Stimulated activated naive CD4-positive, alpha-beta T cell (primary cell): ENCODE results near the gene INTS15.

Experiments used
- DNase-seq, 6 experiments: peaks; one replicate each; lab custom pipeline; 2025; lab: John Stamatoyannopoulos, UW

INTS15 gene

DNA sequence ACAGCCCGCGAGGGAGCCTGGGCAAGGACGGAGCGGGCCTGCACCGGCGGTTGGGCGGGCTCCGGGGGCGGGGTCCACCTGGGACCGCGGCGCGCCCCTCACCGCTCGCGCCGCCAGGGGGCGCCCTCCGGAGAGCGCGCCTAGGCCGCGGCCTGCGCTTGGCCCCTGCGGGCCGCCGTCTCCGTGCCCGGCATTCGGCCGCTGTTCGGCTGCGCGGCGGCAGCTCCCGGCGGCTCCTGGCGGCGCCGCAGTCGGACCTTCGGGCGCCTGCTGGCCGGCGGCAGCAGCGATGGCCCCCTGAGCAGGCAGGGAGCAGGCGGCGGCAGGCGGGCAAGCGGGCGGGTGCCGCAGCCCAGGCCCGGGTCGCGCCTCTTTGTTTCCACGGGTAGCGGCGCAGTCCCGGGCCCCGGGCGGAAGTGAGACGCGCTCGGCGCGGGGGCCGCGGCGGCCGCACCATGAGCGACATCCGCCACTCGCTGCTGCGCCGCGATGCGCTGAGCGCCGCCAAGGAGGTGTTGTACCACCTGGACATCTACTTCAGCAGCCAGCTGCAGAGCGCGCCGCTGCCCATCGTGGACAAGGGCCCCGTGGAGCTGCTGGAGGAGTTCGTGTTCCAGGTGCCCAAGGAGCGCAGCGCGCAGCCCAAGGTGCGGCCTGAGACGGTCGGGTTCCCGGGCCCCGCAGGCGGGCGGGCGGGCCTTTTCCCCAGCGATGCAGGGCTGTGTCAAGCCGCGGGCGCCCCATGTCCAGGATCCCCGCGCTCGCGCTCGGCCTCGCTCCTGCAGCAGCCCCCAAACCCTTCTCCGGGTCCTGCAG is at the start of gene INTS15:
Gene INTS15 (plus strand): TSS at position 193 of the 816 bp plus-strand sequence. CDS start 263 bp downstream, at position 456.
- DNase-seq = peak; percentile 72 to 98 (median 90)

DNA sequence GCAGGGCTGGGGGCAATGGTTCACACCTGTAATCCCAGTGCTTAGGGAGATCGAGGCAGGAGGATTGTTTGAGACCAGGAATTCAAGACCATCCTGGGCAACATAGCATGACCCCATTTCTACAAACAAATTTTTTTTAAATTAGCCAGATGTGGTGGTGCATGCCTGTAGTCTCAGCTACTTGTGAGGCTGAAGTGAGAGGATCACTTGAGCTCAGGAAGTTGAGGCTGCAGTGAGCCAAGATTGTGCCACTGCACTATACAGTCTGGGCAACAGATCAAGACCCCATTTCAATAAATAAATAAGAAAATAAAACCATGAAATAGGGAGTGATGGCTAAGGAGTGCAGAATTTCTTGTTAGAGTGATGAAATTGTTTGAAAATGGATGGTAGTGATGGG is 47.5 kb upstream of the INTS15 start:
- DNase-seq = no peak

DNA sequence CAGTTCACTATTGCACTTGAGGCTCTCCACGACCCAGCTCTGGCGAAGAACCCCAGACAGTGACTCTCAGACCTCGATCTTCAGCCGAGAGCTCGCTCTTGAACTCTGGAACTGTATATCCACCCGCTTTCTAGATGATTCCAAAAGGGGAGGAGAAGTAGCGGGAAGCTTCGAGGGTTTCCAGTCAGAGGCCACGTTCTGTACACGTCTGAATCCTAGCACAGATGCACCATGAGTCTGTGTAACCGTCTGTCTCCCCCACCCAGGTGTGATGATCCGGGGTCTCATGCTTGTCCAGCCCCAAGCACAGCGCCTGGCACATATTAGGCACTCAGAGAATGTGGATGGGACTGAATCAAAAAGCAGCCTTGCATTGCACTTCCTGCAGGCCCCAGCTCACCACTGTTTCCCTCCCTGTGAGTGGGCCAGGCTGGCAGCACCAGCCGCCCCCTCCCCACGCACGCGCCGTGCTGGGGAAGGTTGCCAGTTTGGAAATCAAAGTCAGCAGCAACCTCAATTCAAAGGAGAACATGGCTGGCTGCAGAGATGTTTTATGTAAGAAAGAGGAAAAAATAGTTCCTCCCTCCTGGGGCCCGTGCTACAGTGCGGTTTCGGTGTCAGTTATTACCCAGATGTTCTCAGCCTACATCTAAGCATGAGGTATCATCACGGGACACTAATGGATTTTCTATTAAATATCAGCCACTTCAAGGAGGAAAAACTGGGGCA is 44.3 kb upstream of the INTS15 start:
- peak in 2 of 6 experiments; percentile 27 to 45 for DNase-seq

DNA sequence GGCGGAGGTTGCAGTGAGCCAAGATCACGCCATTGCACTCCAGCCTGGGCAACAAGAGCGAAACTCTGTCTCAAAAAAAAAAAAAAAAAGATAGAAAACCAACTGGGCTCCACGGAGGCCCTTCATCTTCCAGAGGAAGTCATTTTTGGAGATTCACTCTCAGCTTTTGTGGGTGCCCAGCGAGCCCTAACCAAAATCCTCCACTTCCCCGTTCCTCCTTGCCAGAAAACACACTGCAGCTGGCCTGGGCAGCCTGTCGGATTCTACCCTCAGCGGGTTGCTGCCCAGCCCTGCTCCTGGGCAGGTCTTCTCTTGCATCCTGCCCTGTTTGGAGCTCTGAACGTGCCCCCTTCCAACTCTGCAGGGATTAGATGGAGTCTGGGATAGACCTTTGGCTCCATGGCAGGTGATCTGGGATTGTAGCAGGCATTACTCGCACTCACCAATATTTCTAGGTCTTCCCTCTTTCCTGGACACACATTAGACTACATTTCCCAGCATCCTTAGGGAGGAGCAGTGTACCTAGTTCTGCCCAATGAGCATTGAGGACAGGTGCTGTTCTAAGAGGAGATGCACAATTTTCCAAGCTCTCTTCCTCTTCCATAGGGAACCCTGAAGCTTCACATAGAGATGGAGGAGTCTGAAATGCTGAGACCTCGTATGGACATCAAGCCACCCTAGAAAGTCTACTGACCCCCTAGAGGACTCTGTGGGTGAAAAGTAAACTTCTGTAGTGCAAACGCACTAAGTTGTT is 43.1 kb upstream of the INTS15 start:
- no peak for DNase-seq

DNA sequence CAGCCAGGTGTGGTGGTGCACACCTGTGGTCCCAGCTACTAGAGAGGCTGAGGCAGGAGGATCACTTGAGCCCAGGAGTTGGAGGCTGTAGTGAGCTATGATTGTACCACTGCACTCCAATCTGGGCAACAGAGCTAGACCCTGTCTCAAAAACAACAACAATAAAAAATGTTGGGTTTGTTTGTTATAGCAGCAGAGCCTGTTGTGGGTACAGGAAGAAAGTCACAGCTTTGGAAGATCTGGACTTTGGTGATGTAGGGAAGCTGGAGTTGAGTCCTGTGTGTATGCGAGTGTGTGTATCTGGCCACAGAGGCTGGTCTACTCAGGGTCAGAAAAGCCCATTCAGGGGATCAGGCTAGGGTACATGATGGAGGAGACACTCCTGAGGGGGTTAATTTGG is 42.4 kb upstream of the INTS15 start:
- DNase-seq = no peak

DNA sequence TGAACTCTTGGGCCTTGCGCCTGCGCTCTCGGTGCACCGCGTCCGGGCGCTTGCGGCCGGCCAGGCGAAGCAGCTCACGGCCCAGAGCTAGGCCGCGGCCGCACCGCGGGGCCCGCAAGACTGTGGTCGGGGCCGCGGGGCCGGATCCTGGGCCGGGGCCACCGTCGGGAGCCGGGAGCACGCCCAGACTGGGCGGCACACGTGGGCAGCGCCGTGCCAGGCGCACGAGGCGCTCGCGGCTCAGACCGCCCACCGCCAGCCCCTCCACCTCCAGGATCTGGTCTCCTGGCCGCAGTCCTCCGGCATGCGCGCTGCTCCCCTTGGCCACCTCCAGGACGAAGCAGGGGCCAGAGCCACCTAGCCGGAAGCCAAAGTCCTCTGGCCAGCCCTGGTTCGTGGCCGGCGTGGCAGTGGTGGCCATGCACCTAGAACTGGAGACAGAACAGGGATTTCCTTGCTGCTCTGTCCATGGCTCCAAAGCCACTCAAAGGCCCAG is 38.8 kb upstream of the INTS15 start, which contains the start of gene GRID2IP:
Gene GRID2IP (minus strand): TSS at position 446 of the 496 bp plus-strand sequence. CDS start 25 bp downstream, at position 421.
- no peak for DNase-seq

DNA sequence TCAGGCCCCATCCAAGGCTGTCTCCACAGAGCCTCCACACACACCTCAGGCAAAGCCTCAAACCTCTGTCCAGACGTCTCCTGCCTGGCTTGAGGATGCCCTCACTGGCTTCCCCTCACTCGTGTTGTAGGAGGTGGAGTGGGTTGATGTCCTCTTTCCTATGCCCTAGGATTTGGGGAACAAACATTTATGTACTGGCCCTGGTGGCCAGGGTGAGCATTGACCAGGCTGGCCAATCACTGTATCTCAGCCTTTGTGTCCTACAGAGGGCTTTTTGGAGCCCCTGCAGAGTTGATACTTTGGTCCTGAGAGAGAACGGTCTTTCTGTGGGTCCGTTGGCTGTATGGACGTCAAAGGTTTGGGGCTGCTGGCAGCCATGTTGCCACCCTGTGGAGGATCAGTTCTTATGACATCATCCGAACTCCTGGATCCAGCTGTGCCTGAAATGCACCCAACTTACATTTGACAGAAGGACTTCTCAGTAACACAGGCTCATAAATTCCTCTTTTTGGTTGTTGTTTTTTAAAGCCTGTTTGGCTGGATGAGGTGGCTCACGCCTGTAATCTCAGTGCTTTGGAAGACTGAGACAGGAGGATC is 36.3 kb upstream of the INTS15 start:
- DNase-seq = no peak

DNA sequence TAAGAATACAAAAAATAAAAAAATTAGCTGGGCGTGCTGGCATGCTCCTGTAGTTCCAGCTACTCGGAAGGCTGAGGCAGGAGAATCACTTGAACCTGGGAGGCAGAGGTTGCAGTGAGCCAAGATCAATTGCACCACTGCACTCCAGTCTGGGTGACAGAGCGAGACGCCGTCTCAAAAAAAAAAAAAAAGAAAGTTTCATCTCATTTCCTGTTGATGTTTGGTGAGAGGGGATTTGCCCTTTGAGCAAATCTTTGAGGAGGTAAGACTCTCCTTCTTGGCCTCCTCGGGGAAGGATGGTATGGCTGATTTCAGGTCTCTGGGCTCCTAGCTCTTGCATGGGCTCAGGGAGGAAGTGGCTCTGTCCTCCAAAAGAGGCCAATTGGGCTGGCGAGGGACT is 35.0 kb upstream of the INTS15 start:
- peak in 3 of 6 experiments; percentile 44 to 63 (median 45) for DNase-seq

DNA sequence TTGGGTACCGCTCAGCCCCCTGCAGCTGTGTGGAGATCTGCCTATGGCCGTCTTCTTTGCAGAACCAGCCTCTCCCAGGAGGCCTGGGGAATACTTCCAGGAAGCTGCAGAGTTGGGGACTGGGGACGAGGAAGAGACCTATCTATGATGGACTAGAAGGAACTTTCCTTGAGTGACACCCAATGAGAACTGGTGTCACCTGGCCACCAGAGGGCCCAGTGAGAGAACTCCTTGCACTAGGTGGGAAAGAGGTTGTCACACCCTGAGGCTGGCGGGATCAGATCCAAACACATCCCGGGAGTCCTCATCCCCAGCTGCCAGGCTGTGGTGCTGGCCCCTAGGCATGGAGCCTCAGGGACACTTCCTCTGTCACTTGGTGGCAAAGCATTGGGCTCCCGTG is 33.6 kb upstream of the INTS15 start:
- no peak for DNase-seq

DNA sequence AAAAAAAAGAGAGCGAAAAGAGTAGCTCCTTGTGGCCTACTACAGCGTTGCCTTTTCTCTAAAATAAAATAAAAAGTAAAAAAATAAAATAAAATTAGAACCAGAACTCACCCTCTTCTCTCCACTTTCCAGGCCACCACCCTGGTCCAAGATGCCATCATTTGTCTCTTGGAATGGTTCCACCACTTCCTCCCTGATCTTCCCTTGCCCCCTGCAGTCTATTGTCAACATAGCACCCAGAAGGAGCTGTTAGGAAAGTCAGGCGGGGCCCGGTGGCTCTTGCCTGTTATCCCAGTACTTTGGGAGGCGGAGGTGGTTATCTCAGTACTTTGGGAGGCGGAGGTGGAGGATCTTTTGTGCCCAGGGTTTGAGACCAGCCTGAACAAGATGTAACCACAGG is 31.0 kb upstream of the INTS15 start:
- DNase-seq = peak in 2 of 6 experiments; percentile 14 to 20

DNA sequence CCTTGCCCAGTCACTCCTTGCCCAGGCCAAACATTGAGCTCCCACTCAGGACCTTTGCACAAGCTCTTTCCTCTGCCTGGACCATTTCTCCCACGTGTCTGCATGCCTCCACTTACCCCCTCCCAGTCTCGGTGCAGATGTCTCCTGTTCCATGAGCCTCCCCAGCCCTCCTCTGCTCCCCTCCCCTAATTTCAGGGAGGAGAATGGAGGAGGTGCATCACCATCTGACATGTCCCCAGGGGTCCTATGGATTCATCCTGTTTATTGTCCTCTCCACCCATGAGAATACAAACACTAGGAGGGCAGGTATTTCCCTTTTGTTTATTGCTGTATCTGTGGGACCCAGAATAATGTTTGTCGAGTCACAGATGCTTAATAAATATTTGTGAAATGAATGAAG is 29.9 kb upstream of the INTS15 start:
- DNase-seq = no peak

DNA sequence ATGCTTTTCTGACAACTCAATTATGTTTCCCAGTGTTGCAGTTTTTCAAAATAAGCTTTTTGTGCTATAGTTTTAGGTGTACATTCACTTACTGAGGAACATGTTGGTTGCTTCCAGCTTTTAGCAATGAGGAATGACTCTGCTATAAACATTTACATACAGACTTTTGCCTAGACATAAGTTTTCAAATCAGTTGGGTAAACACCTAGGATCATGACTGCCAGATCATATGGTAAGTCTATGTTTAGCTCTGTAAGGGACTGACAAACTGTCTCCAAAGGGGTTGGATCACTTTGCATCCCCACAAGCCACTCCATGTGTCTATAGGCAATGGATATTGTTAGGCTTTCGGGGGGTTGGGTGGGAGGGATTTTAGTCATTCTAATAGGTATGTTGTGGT is 27.7 kb upstream of the INTS15 start:
- DNase-seq = no peak

DNA sequence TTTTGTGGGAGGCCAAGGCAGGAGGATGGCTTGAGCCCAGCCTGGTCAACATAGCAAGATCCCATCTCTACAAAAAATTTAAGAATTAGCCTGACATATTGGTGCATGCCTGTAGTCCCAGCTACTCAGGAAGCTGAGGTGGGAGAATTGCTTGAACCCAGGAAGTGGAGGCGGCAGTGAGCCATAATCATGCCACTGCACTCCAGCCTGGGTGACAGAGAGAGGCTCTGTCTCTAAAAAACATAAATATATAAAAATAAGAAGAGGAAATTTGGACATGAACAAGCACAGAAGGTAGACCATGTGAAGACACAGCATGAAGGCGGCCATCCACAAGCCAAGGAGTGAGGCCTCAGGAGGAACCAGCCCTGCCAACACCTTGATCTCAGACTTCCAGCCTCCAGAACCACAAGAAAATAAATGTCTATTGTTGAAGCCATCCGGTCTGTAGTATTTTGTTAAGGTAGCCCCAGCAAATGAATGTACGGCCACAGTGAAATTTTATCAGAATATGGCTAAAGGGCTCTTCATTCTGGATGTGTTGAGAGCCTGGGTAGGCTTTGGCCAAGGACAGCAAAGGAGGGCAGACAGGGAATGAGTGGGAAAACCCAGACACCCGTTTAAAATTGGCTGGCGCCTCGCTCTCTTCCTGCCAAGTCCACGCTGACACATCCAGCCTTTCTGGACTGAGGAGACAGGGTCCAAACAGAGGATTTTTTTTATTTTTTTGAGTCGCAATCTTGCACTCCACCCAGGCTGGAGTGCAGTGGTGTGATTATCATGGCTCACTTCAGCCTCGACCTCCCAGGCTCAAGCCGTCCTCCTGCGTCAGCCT is 25.7 kb upstream of the INTS15 start:
- DNase-seq = no peak

DNA sequence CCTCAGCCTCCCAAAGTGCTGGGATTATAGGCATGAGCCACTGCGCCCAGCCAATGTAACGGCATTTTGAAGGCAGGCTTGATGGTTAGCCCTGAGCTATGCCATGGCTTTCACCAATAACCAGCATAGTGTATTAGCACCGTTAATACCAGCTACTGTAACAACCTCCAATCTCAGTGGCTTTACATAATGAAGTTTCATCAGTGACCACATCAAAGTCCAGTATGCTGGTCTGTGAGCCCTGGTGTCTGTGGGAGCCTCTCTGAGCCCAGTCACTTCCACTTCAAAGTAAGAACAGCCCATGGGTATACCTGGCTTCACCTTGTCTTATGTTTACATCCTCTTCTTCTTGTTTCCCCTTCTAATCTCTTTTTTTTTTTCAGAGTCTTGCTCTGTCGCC is 24.2 kb upstream of the INTS15 start:
- DNase-seq = no peak

DNA sequence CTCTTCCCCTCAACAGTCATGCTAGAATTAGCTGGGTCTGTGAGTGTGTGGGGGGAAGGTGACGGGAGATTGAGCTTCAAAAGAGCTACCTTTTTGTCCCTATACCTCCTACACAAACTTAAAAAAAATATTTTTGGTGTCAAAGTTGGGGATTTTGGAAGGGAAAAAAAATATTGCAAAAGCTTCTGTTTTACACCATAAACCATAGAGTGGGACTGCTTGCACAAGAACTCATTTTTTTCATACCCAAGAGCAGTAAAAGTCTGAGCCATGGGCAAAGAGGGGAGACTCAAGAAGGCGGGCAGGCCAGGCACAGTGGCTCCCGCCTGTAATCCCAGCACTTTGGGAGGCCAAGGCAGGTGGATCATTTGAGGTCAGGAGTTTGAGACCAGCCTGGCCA is 21.9 kb upstream of the INTS15 start:
- DNase-seq = no peak

DNA sequence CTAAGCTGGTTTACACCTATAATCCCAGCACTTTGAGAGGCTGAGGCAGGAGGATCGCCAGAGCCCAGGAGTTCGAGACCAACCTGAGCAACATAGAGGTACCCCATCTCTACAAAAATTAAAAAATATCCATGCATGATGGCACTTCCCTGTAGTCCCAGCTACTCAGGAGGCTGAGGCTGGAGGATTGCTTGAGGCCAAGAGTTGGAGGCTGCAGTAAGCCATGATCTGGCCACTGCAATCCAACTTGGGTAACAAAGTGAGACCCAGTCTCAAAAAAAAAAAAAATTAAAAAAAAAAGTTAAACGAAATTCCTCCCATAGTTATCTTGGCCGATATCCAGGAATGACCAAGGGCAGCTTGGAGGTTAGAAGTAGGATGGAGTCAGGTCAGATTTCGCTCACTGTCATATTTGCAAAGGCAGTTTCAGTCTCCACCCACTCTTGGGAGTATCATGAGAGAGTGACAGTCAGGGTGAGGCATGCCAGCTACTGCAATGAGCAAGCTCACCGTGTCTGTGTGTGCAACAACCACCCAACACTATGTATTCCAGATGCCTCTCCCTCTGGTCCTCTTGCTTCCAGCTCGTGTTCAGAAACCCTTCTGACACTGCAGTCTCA is 18.6 kb upstream of the INTS15 start:
- DNase-seq = no peak

DNA sequence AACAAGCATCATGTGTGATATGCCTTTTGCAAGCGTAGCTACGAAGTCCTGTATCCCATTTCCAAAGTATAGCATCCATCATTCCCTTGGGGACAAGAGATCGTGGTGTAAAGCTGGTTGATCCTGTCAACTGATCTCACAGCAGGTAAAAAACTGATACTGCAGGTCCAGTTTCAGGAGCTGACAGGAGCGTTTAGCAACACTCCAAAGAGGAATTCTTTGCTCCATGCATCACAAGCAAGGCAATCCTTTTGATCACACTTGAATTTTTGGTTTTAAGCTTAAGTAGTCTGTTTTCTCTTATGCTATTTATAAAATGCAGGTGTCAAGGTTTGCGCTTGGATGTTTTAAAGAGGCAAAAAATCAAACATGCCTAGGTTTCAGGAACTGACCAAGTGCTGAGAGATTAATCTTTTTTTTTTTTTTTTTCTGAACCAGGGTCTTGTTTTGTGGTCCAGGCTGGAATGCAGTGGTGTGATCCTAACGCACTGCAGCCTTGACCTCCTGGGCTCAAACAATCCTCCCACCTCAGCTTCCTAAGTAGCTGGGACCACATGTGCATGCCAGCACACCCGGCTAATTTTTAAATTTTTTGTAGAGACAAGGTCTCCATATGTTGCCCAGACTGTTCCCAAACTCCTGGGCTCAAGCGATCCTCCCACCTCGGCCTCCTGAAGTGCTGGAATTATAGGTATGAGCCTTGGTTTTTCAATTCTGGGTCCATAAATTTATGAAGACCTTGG is 14.4 kb upstream of the INTS15 start:
- DNase-seq = no peak

DNA sequence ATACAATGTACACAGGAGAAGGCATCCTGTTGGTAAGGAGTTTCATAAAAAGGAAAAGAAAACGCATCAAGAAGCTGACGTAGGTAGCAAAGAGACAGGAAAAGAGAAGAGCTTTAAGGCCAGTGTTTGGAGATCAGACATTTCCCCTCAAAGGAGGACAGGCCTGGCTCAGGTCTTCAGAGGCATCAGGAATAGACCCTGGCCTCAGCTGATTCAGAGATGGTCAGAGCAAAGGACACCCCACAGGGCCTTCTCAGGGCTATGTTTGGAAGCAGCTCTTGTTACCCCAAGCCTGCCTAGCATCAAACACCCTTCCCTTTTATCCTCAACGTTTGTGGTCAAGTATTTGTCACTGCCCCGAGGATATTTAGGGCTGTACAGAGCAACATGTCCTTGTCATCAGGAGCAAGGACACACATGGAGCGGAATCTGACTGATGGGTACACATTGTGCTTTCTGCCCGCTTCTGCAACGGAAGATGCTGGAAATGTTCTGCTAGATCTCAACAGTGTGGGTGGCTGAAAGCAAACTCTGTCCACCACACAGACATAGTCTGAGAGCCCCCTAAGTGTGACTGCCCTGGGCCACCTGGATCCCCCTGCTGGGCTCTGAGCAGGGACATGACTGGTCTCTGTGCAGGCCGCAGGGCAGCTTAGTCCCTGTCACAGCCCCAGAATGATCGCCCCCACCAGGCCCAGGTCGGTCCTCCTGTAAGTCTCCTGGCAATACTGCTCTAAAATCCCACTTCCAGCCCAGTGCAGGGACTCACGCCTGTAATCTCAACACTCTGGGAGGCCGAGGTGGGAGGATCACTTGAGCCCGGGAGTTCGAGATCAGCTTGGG is 13.6 kb upstream of the INTS15 start:
- DNase-seq = no peak

DNA sequence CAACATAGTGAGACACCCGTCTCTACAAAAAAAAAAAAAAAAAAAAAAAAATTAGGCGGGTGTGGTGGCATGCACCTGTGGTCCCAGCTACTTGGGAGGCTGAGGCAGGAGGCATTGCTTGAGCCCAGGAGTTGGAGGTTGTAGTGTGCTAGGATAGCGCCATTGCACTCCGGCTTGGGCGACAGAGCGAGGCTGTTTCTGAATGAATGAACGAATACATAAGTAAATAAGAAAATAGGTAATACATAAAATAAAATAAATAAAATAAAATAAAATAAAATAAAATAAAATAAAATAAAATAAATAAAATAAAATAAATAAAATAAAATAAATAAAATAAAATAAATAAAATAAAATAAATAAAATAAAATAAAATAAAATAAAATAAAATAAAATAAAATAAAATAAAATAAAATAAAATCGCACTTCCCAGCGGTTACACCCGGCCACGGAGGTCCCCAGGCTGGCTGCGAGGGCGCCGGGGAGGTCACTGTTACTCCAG is 12.9 kb upstream of the INTS15 start:
- DNase-seq = peak in 1 of 6 experiments; percentile 19
